ENCODE results near the gene CEP152.

Gene CEP152

GRCh38 chr15:48708641-48709040, 102.2 kb downstream of the CEP152 start:
- no peak for DNase-seq (ENCODE audit: low read depth)

GRCh38 chr15:48705381-48705780, 105.5 kb downstream of the CEP152 start:
- no peak for DNase-seq (ENCODE audit: low read depth)

GRCh38 chr15:48703544-48703943, 107.3 kb downstream of the CEP152 start:
- DNase-seq (ENCODE audit: low read depth) = no peak

- no peak for DNase-seq (ENCODE audit: low read depth)
Observed at GRCh38 chr15:48702569-48703236, 108.2 kb downstream of the CEP152 start.

- no peak for DNase-seq (ENCODE audit: low read depth)
Observed at GRCh38 chr15:48696627-48697312, 114.1 kb downstream of the CEP152 start.

GRCh38 chr15:48695827-48696573, 114.9 kb downstream of the CEP152 start:
- DNase-seq (ENCODE audit: low read depth) = no peak

- DNase-seq (ENCODE audit: low read depth) = no peak
Observed at GRCh38 chr15:48695088-48695826, 115.6 kb downstream of the CEP152 start.

- DNase-seq (ENCODE audit: low read depth) = no peak
Observed at GRCh38 chr15:48693484-48693883, 117.4 kb downstream of the CEP152 start.

- no peak for DNase-seq (ENCODE audit: low read depth)
Observed at GRCh38 chr15:48688493-48688892, 122.4 kb downstream of the CEP152 start.

Measured in activated T-cell treated with anti-CD3 and anti-CD28 coated beads for 24 hours (primary cell).